Body of pancreas (tissue), 4 donors: ENCODE results near the gene SPC24. TPM values are rescaled to one million over a fixed set of nuclear protein-coding genes. Genes with fewer than 3 reads are reported as not detected.
"Not testable (repeated sequence)": the region's sequence is repeated elsewhere in the genome, so short reads cannot be mapped to it uniquely, and the experiment has no call there.

Experiments used
- ATAC-seq: fragments of 150-250 bp; one replicate; pipeline ENCODE4 v1.9.1; 2016
- DNase-seq, 4 donors: peaks; one replicate each; pipeline ENCODE4 v3.0.0-alpha.2; 2019
- H3K27ac ChIP-seq, 4 donors: fragments of 200-600 bp; sonication (generic); 1 replicate in 3 of 4; 2 replicates in 1 of 4; pipeline versions ENCODE4 v1.5.1 to v1.6.1; 2016 to 2019; ENCODE audit warnings: mild to moderate bottlenecking in 1 of 4, mixed read lengths in 1 of 4, moderate library complexity in 1 of 4
- H3K27me3 ChIP-seq, 2 donors: fragments of 200-600 bp; sonication (generic); one replicate each; pipeline ENCODE4 v1.6.0; 2016; ENCODE audit warnings: mild to moderate bottlenecking in 1 of 2
- H3K36me3 ChIP-seq, 2 donors: fragments of 200-600 bp; sonication (generic); replicated peaks in 1 of 2; 2 replicates each; pipeline ENCODE4 v1.5.1; 2016; ENCODE audit warnings: low read depth in 2 of 2; ENCODE audit not compliant: insufficient read depth in 1 of 2
- H3K4me1 ChIP-seq: fragments of 200-600 bp; sonication (generic); one replicate; pipeline ENCODE4 v1.6.0; 2016
- H3K4me3 ChIP-seq, 2 donors: fragments of 200-600 bp; sonication (generic); 1 replicate in 1 of 2; 2 replicates in 1 of 2; pipeline ENCODE4 v1.5.1; 2016 to 2019
- H3K9me3 ChIP-seq, 3 donors: fragments of 200-600 bp; sonication (generic); 1 replicate in 2 of 3; 2 replicates in 1 of 3; pipeline ENCODE4 v1.5.1; 2016
- CTCF ChIP-seq, 7 experiments: fragments of 450-650 bp in 4 of 7; fragments of 200-600 bp in 3 of 7; sonication (generic) in 3 of 7; IDR thresholded peaks; one replicate each; pipeline ENCODE4 v1.5.1; 2016 to 2019; ENCODE audit warnings: antibody characterized with exemption in 7 of 7
- POLR2A ChIP-seq, 3 donors: fragments of 450-650 bp; IDR thresholded peaks; one replicate each; pipeline ENCODE4 v1.6.1; 2016; ENCODE audit warnings: antibody characterized with exemption in 3 of 3, mild to moderate bottlenecking in 2 of 3
- WGBS, 2 donors: methylation state at CpG; one replicate each; pipeline ENCODE4 v1.1.5; 2017; 5-methylcytosine and 5-hydroxymethylcytosine counted together
- intact Hi-C: fragments of 100-400 bp; cut with DNase I; formaldehyde crosslinking; loops from one replicate; pipeline ENCODE4 v1.15.1; 2023
- total RNA-seq, 2 donors: library from RNA; depleted of rRNA; stranded (reverse); fragments of >200 nt; gene quantifications; one replicate each; pipeline ENCODE4 v1.1.0, GENCODE V29; 2016

SPC24 gene
- total RNA-seq, 2 donors from 2014 or later, result 1.8 to 6.9 TPM

- Histone ChIP-seq H3K36me3 (peaks cover 0 to 18% of the 10 kb centered on the region in 2 donors), H3K4me1 (peaks cover 17% of the 10 kb centered on the region), H3K4me3 (no peak overlapping the region), H3K27me3 (no peaks in the 10 kb centered on the region), H3K27ac (no peak overlapping the region), H3K9me3 (no peaks in the 10 kb centered on the region)
- DNase-seq (no peak), ATAC-seq (no peak)
- 66 to 83% methylated on average over 7 to 11 of the region's 11 CpGs for WGBS, 2 donors
- intact Hi-C loops, result no loop called here
- TF ChIP-seq POLR2A (IDR thresholded peaks at IDR 0.05), result no peak
- no peak for TF ChIP-seq CTCF (IDR thresholded peaks at IDR 0.05)
Measured at GRCh38 chr19:11179716-11180297, 24.2 kb upstream of the SPC24 start.

GRCh38 chr19:11179145-11179465 is 23.5 kb upstream of the SPC24 start:
- ATAC-seq, DNase-seq, H3K27ac ChIP-seq, H3K9me3 ChIP-seq, H3K4me3 ChIP-seq, H3K27me3 ChIP-seq, intact Hi-C loops: not testable (repeated sequence)
- H3K36me3 ChIP-seq, result peaks cover 0 to 24% of the 10 kb centered on the region in 2 donors
- peaks cover 10% of the 10 kb centered on the region for H3K4me1 ChIP-seq
- 90 to 91% methylated on average over 9 of the region's 9 CpGs for WGBS, 2 donors

GRCh38 chr19:11177592-11177991 is 22.0 kb upstream of the SPC24 start:
- Histone ChIP-seq H3K4me3 (no peak overlapping the region), H3K36me3 (peaks cover 0 to 31% of the 10 kb centered on the region in 2 donors), H3K9me3 (no peaks in the 10 kb centered on the region), H3K4me1 (peaks cover 7% of the 10 kb centered on the region), H3K27ac (no peak overlapping the region), H3K27me3 (no peaks in the 10 kb centered on the region)
- no peak for ATAC-seq
- TF ChIP-seq POLR2A (IDR thresholded peaks at IDR 0.05) (no peak), CTCF (IDR thresholded peaks at IDR 0.05) (no peak)
- DNase-seq, result no peak
- intact Hi-C loops, result no loop called here
- WGBS, 2 donors, result 95 to 98% methylated on average over 9 of the region's 9 CpGs

- Histone ChIP-seq H3K4me3 (no peak overlapping the region), H3K9me3 (no peaks in the 10 kb centered on the region), H3K4me1 (peaks cover 7% of the 10 kb centered on the region), H3K27ac (no peak overlapping the region), H3K27me3 (no peaks in the 10 kb centered on the region), H3K36me3 (peaks cover 0 to 34% of the 10 kb centered on the region in 2 donors)
- TF ChIP-seq CTCF (IDR thresholded peaks at IDR 0.05), result no peak
- DNase-seq (no peak), ATAC-seq (no peak)
- 91 to 94% methylated on average over 7 to 18 of the region's 18 CpGs for WGBS, 2 donors
- intact Hi-C loops, result no loop called here
Measured at GRCh38 chr19:11176466-11177193, 21.0 kb upstream of the SPC24 start.

- Histone ChIP-seq H3K4me1 (peaks cover 7% of the 10 kb centered on the region), H3K4me3 (no peak overlapping the region), H3K27me3 (no peaks in the 10 kb centered on the region), H3K9me3 (no peaks in the 10 kb centered on the region), H3K36me3 (peaks cover 0 to 36% of the 10 kb centered on the region in 2 donors), H3K27ac (no peak overlapping the region)
- ATAC-seq (no peak), DNase-seq (no peak)
- TF ChIP-seq POLR2A (IDR thresholded peaks at IDR 0.05) (no peak), CTCF (IDR thresholded peaks at IDR 0.05) (no peak)
- intact Hi-C loops, result no loop called here
- 86 to 87% methylated on average over 4 to 7 of the region's 7 CpGs for WGBS, 2 donors
Measured at GRCh38 chr19:11175920-11176319, 20.3 kb upstream of the SPC24 start.
